CD4-positive, alpha-beta memory T cell (primary cell): ENCODE measurements around the gene IFITM2. TPM values are rescaled to one million over a fixed set of nuclear protein-coding genes. Genes with fewer than 3 reads are reported as not detected.
A peak's percentile ranks its signal among the peaks of the same experiment; 100 is the strongest.
"Not testable (repeated sequence)": the region's sequence is repeated elsewhere in the genome, so short reads cannot be mapped to it uniquely, and the experiment has no call there.

ENCODE experiments used
- CTCF ChIA-PET: fragments of 350-600 bp; sonication (Branson Sonifier 250); formaldehyde crosslinking; loops from one replicate; lab custom pipeline; 2021; ENCODE audit warnings: inconsistent platforms; ENCODE audit not compliant: partially characterized antibody; lab: Charles Lee
- POLR2A ChIA-PET: fragments of 350-600 bp; sonication (Branson Sonifier 250); formaldehyde crosslinking; loops from one replicate; lab custom pipeline; 2021; ENCODE audit not compliant: partially characterized antibody; lab: Charles Lee
- DNase-seq, 5 donors: peaks; one replicate each; pipeline versions ENCODE4 v3.0.0 to v3.0.0-alpha.2; 2020 to 2022; ENCODE audit warnings: mixed read lengths in 1 of 5
- H3K27ac ChIP-seq: one replicate; pipeline ENCODE4 v1.7.0; 2013; ENCODE audit warnings: low read depth, low read length
- H3K27me3 ChIP-seq: 2 replicates; pipeline ENCODE4 v1.7.0; 2013; ENCODE audit warnings: mild to moderate bottlenecking, low read length, moderate library complexity; ENCODE audit not compliant: insufficient read depth
- H3K36me3 ChIP-seq: 2 replicates; pipeline ENCODE4 v1.7.0; 2013; ENCODE audit warnings: mild to moderate bottlenecking, low read length, moderate library complexity; ENCODE audit not compliant: insufficient read depth
- H3K4me1 ChIP-seq: 2 replicates; pipeline ENCODE4 v1.7.0; 2013; ENCODE audit warnings: mild to moderate bottlenecking, low read length, moderate library complexity; ENCODE audit not compliant: insufficient read depth
- H3K4me3 ChIP-seq, 2 donors: one replicate each; pipeline ENCODE4 v1.7.0; 2013; ENCODE audit warnings: low read length in 2 of 2, mild to moderate bottlenecking in 1 of 2
- H3K9me3 ChIP-seq, 2 donors: one replicate each; pipeline ENCODE4 v1.7.0; 2013; ENCODE audit warnings: low read length in 2 of 2, control low read depth in 1 of 2; ENCODE audit not compliant: control insufficient read depth in 1 of 2
- H3K27ac Mint-ChIP-seq, 7 donors: one replicate each; pipeline ENCODE4 v1.8.0; 2020 to 2021; ENCODE audit warnings: mixed read lengths in 7 of 7, mild to moderate bottlenecking in 6 of 7, inconsistent platforms in 3 of 7, moderate library complexity in 3 of 7
- H3K27me3 Mint-ChIP-seq, 2 donors: one replicate each; pipeline ENCODE4 v1.8.0; 2020 to 2021; ENCODE audit warnings: mixed read lengths in 2 of 2
- H3K36me3 Mint-ChIP-seq, 2 donors: one replicate each; pipeline ENCODE4 v1.8.0; 2020 to 2021; ENCODE audit warnings: mixed read lengths in 2 of 2, inconsistent platforms in 1 of 2, mild to moderate bottlenecking in 1 of 2
- H3K4me1 Mint-ChIP-seq, 4 donors: one replicate each; pipeline ENCODE4 v1.8.0; 2020 to 2021; ENCODE audit warnings: mixed read lengths in 4 of 4, mild to moderate bottlenecking in 1 of 4
- H3K4me3 Mint-ChIP-seq, 8 donors: one replicate each; pipeline ENCODE4 v1.8.0; 2020 to 2021; ENCODE audit warnings: mixed read lengths in 8 of 8, mild to moderate bottlenecking in 7 of 8, moderate library complexity in 6 of 8, inconsistent platforms in 3 of 8
- H3K9me3 Mint-ChIP-seq, 8 donors: one replicate each; pipeline ENCODE4 v1.8.0; 2020 to 2021; ENCODE audit warnings: mixed read lengths in 8 of 8, mild to moderate bottlenecking in 5 of 8, inconsistent platforms in 3 of 8, moderate library complexity in 1 of 8
- intact Hi-C: fragments of 100-400 bp; cut with micrococcal nuclease; formaldehyde crosslinking; loops from one replicate; pipeline ENCODE4 v1.15.1; 2023
- polyA plus RNA-seq, 2 donors: library from polyadenylated mRNA; unstranded; fragments of 300-500 nt; fragmentation: Illumina TruSeq; gene quantifications; one replicate each; pipeline ENCODE4 v1.2.3, GENCODE V29; 2021
- total RNA-seq, 2 experiments: library from RNA; stranded (reverse); gene quantifications; one replicate each; pipeline ENCODE4 v1.2.3, GENCODE V29; 2021

The IFITM2 gene
- total RNA-seq (100 to 1,000 TPM; 202 to 203 TPM), polyA plus RNA-seq (1,000 to 10,000 TPM; 2,491 to 3,716 TPM)

DNA sequence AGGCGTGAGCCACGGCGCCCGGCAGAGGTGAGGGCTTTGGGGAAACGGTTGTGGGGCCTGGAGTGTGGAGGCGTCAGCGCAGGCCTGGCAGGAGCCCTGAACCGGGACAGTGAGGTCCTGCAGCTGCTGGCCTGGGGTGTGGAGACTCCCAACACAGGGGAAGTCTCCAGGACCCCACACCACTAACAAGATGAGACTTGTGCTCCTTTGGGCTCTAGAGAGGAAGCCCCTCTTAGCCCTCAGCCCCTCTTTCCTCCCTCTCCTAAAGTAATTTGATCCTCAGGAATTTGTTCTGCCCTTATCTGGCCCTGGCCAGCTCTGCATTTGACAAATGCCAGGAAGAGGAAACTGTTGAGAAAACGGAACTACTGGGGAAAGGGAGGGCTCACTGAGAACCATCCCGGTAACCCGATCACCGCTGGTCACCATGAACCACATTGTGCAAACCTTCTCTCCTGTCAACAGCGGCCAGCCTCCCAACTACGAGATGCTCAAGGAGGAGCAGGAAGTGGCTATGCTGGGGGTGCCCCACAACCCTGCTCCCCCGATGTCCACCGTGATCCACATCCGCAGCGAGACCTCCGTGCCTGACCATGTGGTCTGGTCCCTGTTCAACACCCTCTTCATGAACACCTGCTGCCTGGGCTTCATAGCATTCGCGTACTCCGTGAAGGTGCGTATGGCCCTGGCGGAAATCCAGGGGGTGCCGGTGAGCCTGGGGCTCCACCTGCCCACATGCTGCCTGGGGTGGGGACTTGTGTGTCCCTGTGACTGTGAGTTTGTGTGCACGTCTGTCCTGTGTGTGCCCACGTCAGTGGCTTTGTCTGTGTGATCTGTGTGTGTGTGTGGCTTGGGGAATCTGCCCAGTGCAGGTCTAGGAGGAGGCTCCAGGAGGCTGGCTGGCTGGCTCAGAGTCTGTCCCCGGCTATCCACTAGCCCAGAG lies at the start of gene IFITM2:
TSS of gene IFITM2 (plus strand) at position 51 of the 943 bp plus-strand sequence. CDS start at position 428, 377 bp downstream.
- Histone ChIP-seq H3K27ac (peak within 1 kb of the TSS; percentile 79), H3K4me1 (peaks cover 56% of the 10 kb centered on the region), H3K4me3 (peak within 1 kb of the TSS; percentile 44 to 57)
- not testable (repeated sequence) for H3K9me3 Mint-ChIP-seq, H3K27me3 Mint-ChIP-seq, H3K36me3 ChIP-seq, H3K9me3 ChIP-seq, H3K27me3 ChIP-seq
- Mint-ChIP-seq H3K4me1 (peaks cover 26 to 59% (median 43%) of the 10 kb centered on the region in 4 donors), H3K36me3 (peaks cover 8 to 22% of the 10 kb centered on the region in 2 donors), H3K4me3 (peak within 1 kb of the TSS; percentile 93 to 96 (median 93)), H3K27ac (peak within 1 kb of the TSS; percentile 89 to 98 (median 97))
- intact Hi-C loops, result loop anchor here (2.0 to 5.0 kb wide), 3 partner anchors 19 to 209 kb away; partner anchors contain the start of gene PGGHG
- POLR2A ChIA-PET, result interaction anchor here (0.7 to 5.6 kb wide), 10 partner anchors 8 to 142 kb away, joined by 3 to 53 read pairs (median 17); partner anchors contain the start of genes PGGHG and PTDSS2
- DNase-seq, result peak; percentile 62 to 88 (median 70)
- CTCF ChIA-PET, result interaction anchor here (0.6 to 4.1 kb wide), 8 partner anchors 9 to 142 kb away, joined by 3 to 67 read pairs (median 14); partner anchors contain the start of gene PTDSS2

DNA sequence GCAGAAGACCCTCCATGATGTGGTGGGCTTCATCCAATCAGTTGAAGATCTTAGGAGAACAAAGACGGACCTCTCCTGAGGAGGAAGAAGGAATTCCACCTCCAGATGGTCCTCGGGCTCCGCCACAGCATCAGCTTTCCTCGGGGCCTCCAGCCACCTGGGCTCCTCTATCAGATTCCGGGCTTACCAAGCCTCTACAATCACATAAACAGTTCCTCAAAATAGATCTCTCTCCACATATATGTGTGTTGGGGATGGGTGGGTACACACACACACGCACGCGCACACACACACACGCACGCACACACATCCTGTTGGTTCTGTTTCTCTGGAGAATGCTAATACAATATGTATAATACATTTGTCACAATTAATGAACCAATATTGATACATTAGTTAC lies 48.2 kb upstream of the IFITM2 start:
- Mint-ChIP-seq H3K27ac (no peak overlapping the region), H3K9me3 (peaks cover 0 to 2% (median 0%) of the 10 kb centered on the region in 8 donors), H3K4me1 (no peaks in the 10 kb centered on the region), H3K27me3 (peaks cover 0 to 2% of the 10 kb centered on the region in 2 donors), H3K4me3 (no peak overlapping the region), H3K36me3 (no peaks in the 10 kb centered on the region)
- POLR2A ChIA-PET, result interaction anchor here (1.3 to 1.4 kb wide), 2 partner anchors 9 to 19 kb away, joined by 3 read pairs; no protein-coding TSS in a partner anchor
- Histone ChIP-seq H3K4me3 (no peak overlapping the region), H3K27me3 (no peaks in the 10 kb centered on the region), H3K27ac (no peak overlapping the region), H3K36me3 (no peaks in the 10 kb centered on the region), H3K4me1 (no peaks in the 10 kb centered on the region), H3K9me3 (no peaks in the 10 kb centered on the region)
- intact Hi-C loops, result no loop called here
- no peak for DNase-seq
- CTCF ChIA-PET, result interaction anchor here (3.0 kb wide), 1 partner anchor 9 kb away, joined by 19 read pairs; no protein-coding TSS in a partner anchor

DNA sequence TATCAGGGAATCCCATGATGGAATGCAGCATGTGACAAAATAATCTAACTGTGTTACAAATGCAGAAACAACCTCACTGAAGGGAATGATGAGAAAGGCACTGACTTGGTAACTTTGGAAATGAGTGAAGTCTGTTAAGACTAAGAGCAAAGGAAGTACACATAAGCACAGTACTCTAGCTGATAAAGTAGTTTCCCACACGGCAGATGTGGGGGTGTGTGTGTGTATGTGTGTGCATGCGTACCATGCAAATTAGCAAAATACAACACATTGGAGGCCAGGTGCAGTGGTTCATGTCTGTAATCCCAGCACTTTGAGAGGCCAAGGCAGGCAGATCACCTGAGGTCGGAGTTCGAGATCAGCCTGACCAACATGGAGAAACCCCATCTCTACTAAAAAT lies 46.0 kb upstream of the IFITM2 start:
- intact Hi-C loops, result no loop called here
- no peak for DNase-seq
- Mint-ChIP-seq H3K27ac (peak overlapping the region in 1 of 7 donors; percentile 41), H3K9me3 (peaks cover 0 to 4% (median 0%) of the 10 kb centered on the region in 8 donors), H3K4me3 (no peak overlapping the region), H3K36me3 (no peaks in the 10 kb centered on the region), H3K4me1 (peaks cover 0 to 2% (median 2%) of the 10 kb centered on the region in 4 donors), H3K27me3 (peaks cover 0 to 2% of the 10 kb centered on the region in 2 donors)
- Histone ChIP-seq H3K27me3 (no peaks in the 10 kb centered on the region), H3K4me1 (no peaks in the 10 kb centered on the region), H3K4me3 (no peak overlapping the region), H3K27ac (no peak overlapping the region), H3K36me3 (no peaks in the 10 kb centered on the region), H3K9me3 (no peaks in the 10 kb centered on the region)
- ChIA-PET CTCF (interaction anchor here (1.3 to 3.0 kb wide), 2 partner anchors 11 to 103 kb away, joined by 3 to 19 read pairs; no protein-coding TSS in a partner anchor), POLR2A (interaction anchor here (0.8 kb wide), 1 partner anchor 25 kb away, joined by 3 read pairs; the partner anchor contains the start of gene PSMD13)

DNA sequence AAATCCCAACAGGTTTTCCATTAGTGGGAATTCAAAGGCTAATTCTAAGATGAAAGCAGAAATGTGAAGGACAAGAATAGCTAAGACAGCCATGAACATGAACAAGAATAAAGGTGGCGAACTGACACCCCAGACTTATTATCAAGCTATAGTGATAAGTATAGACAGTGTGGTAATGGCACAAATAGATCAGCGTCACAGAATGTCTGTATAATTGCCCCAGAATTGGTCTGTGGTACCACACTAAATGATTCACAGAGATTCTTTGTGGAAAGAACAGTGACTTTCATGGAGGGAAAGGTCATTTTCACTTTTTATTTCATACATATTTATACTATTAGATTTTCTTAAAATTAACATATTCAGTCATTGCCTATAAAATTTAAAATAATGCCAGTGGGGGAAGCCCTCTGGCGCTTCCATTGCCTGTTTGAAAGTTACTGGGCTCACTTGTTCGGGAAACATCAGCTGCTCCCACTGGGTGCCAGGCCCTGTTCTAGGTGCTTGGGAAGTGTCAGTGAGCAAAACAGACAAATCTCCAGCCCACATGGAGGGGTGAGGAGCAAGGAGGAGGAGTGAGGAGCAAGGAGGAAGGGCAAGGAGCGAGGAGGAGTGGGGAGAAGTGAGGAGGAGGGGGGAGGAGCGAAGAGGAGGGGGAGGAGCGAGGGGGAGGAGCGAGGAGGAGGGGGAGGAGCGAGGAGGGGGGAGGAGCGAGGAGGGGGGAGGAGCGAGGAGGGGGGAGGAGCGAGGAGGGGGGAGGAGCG lies 40.8 kb upstream of the IFITM2 start:
- H3K4me3 ChIP-seq, result no peak overlapping the region
- H3K27me3 ChIP-seq, result no peaks in the 10 kb centered on the region
- peaks cover 20 to 34% (median 27%) of the 10 kb centered on the region in 4 donors for H3K4me1 Mint-ChIP-seq
- POLR2A ChIA-PET, result interaction anchor here (0.7 to 12.0 kb wide), 21 partner anchors 9 to 269 kb away, joined by 3 to 549 read pairs (median 7); partner anchors contain the start of genes BET1L, IFITM1, NLRP6 and PGGHG
- peaks cover 0 to 4% (median 0%) of the 10 kb centered on the region in 8 donors for H3K9me3 Mint-ChIP-seq
- CTCF ChIA-PET, result interaction anchor here (0.9 to 4.6 kb wide), 8 partner anchors 14 to 182 kb away, joined by 3 to 50 read pairs (median 16); no protein-coding TSS in a partner anchor
- no peaks in the 10 kb centered on the region for H3K36me3 ChIP-seq
- H3K36me3 Mint-ChIP-seq, result peaks cover 0 to 1% of the 10 kb centered on the region in 2 donors
- peak in 4 of 5 donors; percentile 38 to 72 (median 48) for DNase-seq
- H3K4me1 ChIP-seq, result peaks cover 25% of the 10 kb centered on the region
- no peaks in the 10 kb centered on the region for H3K27me3 Mint-ChIP-seq
- peak overlapping the region; percentile 21 for H3K27ac ChIP-seq
- peak overlapping the region; percentile 65 to 89 (median 75) for H3K4me3 Mint-ChIP-seq
- intact Hi-C loops, result loop anchor here (1.0 to 5.0 kb wide), 4 partner anchors 40 to 430 kb away; partner anchors contain the start of genes BET1L, DEAF1, IFITM2 and RIC8A
- H3K27ac Mint-ChIP-seq, result peak overlapping the region; percentile 91 to 97 (median 93)
- no peaks in the 10 kb centered on the region for H3K9me3 ChIP-seq

DNA sequence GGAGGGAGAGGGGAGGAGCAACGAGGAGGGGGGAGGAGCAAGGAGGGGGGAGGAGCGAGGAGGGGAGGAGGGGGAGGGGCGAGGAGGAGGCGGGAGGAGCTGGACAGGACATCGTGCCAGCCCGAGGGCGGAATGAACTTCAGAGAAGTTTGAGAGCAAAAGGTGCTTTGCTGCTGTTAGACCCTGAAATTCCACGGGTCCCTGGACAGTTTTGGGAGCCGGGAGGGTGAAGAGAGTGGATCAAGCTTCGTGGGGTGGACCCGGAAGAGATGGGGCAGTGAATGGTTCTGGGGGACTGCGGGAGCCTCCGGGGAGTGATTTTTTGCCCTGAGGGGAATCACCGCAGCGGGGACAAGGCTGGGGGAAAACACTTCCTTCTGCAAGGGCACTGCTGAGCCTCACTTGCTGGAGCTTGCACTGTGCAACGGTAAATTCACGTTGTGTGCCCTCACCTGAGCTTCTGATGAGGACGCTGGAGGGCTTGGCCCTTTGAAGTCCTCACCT lies 40.1 kb upstream of the IFITM2 start:
- peaks cover 25% of the 10 kb centered on the region for H3K4me1 ChIP-seq
- no peaks in the 10 kb centered on the region for H3K27me3 Mint-ChIP-seq
- H3K9me3 Mint-ChIP-seq, result peaks cover 0 to 4% (median 0%) of the 10 kb centered on the region in 8 donors
- peaks cover 20 to 34% (median 27%) of the 10 kb centered on the region in 4 donors for H3K4me1 Mint-ChIP-seq
- H3K9me3 ChIP-seq, result no peaks in the 10 kb centered on the region
- peak; percentile 63 to 81 (median 67) for DNase-seq
- intact Hi-C loops, result loop anchor here (1.0 to 5.0 kb wide), 4 partner anchors 40 to 430 kb away; partner anchors contain the start of genes BET1L, DEAF1, IFITM2 and RIC8A
- H3K27ac ChIP-seq, result peak overlapping the region; percentile 72
- ChIA-PET POLR2A (interaction anchor here (0.5 to 12.0 kb wide), 37 partner anchors 8 to 551 kb away, joined by 3 to 549 read pairs (median 6); partner anchors contain the start of genes BET1L, IFITM1, IFITM2 and NLRP6), CTCF (interaction anchor here (1.0 to 4.6 kb wide), 12 partner anchors 10 to 181 kb away, joined by 3 to 50 read pairs (median 7); partner anchors contain the start of gene NLRP6)
- H3K36me3 Mint-ChIP-seq, result peaks cover 0 to 1% of the 10 kb centered on the region in 2 donors
- no peaks in the 10 kb centered on the region for H3K27me3 ChIP-seq
- peak overlapping the region; percentile 81 to 95 (median 87) for H3K4me3 Mint-ChIP-seq
- peak overlapping the region; percentile 6 to 62 for H3K4me3 ChIP-seq
- no peaks in the 10 kb centered on the region for H3K36me3 ChIP-seq
- H3K27ac Mint-ChIP-seq, result peak overlapping the region; percentile 91 to 99 (median 96)

DNA sequence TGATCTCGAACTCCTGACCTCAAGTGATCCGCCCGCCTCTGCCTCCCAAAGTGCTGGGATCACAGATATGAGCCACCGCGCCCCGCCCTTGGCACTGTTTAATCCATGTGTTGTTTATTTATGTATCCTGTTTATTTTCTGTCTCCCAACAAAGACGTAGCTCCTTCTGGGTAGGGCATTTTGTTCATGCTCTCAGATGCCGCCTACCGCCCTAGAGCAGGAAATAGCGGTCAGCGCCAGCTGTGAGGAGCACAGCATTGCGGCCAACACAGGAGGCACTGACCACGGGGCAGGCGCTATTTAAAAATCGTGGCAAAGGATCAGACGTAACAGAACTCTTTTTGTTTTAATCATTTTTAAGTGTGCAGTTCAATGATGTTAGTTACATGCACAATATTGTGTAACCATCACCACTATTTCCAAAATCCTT lies 38.9 kb upstream of the IFITM2 start:
- H3K36me3 ChIP-seq, H3K9me3 Mint-ChIP-seq, H3K36me3 Mint-ChIP-seq, H3K27me3 Mint-ChIP-seq, H3K27me3 ChIP-seq, H3K9me3 ChIP-seq: not testable (repeated sequence)
- ChIA-PET POLR2A (interaction anchor here (0.7 to 12.0 kb wide), 28 partner anchors 9 to 550 kb away, joined by 3 to 549 read pairs (median 6); partner anchors contain the start of genes BET1L, IFITM1, IFITM2 and NLRP6), CTCF (interaction anchor here (0.5 to 4.6 kb wide), 12 partner anchors 9 to 447 kb away, joined by 3 to 50 read pairs (median 7); partner anchors contain the start of gene NLRP6)
- peaks cover 20 to 34% (median 27%) of the 10 kb centered on the region in 4 donors for H3K4me1 Mint-ChIP-seq
- intact Hi-C loops, result loop anchor here (1.0 to 5.0 kb wide), 7 partner anchors 11 to 429 kb away; partner anchors contain the start of genes DEAF1, IFITM2, PSMD13 and SIRT3
- Histone ChIP-seq H3K27ac (peak overlapping the region; percentile 72), H3K4me1 (peaks cover 25% of the 10 kb centered on the region), H3K4me3 (peak overlapping the region; percentile 6 to 62)
- H3K27ac Mint-ChIP-seq, result peak overlapping the region; percentile 91 to 99 (median 96)
- peak; percentile 69 to 82 (median 77) for DNase-seq
- H3K4me3 Mint-ChIP-seq, result peak overlapping the region; percentile 81 to 95 (median 87)
